GM12873 (cell line): ENCODE data around the gene ARHGEF2.
A peak's percentile ranks its signal among the peaks of the same experiment; 100 is the strongest.

Experiments
- TF ChIP-seq, protein P1 (sequence below): IDR thresholded peaks from 2 replicates; pipeline ENCODE4 v1.5.1; 2012; ENCODE audit warnings: low read depth, mild to moderate bottlenecking, moderate library complexity, low read length, control low read depth; ENCODE audit not compliant: insufficient read depth; ENCODE audit errors: missing control alignments

ARHGEF2 gene

DNA sequence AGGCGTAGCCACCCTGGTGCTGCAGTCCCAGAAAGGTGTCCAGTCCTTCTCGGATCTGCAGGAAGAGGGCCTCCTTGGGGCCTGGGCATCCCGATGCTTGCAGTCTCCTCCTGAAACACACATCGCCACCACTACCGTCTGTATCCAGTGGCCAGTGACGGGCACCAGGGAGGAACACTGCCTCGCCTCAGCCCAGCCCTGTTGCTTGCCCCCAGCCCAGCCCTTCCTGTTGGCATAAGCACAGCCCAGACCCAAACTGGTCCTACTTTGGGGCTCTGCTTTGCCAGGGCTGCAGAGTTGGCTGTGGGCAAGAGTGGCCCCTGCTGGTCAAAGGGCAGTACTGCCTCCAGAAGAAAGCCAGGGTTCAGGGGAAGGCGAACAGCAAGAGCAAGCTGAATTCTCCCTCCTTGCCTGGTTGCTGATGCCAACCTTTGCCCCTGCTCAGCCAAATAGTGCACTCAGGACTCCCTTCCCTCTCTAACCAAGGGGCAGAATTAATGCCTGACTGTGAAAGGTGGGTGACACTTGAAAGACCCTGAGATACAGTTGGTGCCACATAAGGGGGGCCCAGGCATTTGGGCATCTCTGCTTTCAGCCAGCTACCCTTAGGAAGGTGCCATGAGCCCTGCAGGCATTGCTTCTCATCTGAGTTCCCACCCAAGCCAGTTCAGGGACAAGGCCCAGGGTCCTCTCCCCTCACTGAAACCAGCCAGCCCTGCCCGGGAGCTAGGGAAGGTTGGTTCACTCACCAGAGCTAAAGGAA, 11.1 kb upstream of the ARHGEF2 start:
- TF ChIP-seq, protein P1, sequence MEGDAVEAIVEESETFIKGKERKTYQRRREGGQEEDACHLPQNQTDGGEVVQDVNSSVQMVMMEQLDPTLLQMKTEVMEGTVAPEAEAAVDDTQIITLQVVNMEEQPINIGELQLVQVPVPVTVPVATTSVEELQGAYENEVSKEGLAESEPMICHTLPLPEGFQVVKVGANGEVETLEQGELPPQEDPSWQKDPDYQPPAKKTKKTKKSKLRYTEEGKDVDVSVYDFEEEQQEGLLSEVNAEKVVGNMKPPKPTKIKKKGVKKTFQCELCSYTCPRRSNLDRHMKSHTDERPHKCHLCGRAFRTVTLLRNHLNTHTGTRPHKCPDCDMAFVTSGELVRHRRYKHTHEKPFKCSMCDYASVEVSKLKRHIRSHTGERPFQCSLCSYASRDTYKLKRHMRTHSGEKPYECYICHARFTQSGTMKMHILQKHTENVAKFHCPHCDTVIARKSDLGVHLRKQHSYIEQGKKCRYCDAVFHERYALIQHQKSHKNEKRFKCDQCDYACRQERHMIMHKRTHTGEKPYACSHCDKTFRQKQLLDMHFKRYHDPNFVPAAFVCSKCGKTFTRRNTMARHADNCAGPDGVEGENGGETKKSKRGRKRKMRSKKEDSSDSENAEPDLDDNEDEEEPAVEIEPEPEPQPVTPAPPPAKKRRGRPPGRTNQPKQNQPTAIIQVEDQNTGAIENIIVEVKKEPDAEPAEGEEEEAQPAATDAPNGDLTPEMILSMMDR: peak; percentile 100

GRCh38 chr1:155984341-155984740, 6.0 kb upstream of the ARHGEF2 start:
- TF ChIP-seq, protein P1: no peak

DNA sequence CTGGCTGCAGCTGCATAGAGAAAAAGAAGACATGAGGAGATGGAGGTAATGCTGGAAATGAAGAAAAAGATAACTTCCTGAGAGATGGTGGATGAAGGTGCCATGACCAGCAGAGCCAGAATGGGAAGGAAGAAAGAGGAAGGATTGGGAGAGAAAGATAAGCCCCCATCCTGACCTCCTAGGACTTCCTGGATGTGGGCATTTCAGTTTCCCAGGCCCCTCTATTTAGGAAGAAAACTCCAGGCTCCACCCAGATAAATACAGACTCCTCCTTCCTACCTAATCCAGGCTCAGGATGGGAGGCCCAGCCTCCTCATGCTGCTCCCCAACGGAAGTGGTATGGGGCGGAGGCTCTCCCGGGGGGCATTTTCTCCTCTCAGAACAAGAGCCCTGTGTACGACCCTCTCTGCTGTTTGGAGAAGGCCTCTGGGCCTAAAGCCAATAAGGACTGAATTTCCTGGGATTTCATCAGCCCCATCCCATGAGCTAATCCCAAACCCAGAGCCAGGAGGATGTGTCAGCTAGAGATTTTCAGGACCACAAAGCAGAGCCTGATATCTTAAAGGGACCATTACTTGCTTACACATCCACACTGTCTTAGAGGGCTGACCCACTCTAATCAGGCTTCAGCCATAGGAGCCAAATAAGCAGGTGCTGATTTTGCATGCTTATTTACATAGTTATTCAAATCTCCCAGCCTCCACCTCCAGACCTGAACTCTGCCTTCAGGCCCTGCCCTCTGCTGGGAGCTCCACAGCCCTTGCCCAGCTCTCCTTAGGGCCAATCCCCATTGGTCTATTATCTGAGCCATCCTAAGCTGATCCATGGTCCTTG, 5.1 kb upstream of the ARHGEF2 start:
- TF ChIP-seq, protein P1: peak; percentile 40

- TF ChIP-seq, protein P1: no peak
Observed at GRCh38 chr1:155982106-155982505, 3.8 kb upstream of the ARHGEF2 start.

DNA sequence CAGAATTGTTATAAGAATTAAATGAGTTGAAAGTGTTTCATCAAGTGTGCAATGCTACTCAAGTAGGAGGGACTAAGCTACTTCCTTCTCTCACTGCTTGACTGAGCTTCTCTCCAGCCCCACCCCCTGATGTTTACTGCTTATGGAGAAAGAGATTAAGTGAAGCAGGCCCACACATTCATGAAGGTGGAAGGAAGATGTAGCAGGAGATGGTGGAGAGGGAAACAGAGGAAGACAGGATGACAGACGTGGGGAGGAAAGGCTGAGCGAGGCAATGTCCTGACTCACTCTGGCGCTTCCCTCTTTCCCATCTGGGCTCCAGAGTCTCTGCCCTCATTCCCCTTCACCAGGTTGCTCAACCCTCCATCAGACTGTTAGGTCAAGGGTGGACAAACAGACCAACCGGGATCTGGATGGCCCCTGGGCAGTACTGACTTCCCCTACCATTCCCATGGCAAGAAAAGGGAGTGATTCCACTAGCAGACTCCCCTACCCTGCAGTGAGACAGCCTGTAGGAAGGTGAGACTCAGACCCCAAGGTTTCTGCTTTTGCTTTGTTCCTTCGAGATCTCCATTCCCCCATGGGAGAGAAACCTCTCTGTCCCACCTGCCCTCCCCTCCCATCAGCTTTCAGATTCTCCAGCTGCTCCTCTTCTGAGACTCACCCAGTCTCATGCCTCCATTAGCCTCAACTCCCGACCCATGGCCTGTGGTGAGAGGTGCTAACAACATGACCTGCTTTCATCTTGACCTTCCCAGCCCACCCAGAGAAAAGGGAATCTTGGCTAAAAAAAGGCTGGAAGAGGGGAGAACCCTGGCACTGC, 3.1 kb upstream of the ARHGEF2 start:
- TF ChIP-seq, protein P1: no peak

- TF ChIP-seq, protein P1: no peak
Observed at GRCh38 chr1:155979597-155980343, 1.4 kb upstream of the ARHGEF2 start.
